Endodermal cell (in vitro differentiated cells): ENCODE data around the gene ZNF146. TPM values are rescaled to one million over a fixed set of nuclear protein-coding genes. Genes with fewer than 3 reads are reported as not detected.
A peak's percentile ranks its signal among the peaks of the same experiment; 100 is the strongest.
"Not testable (repeated sequence)": the region's sequence is repeated elsewhere in the genome, so short reads cannot be mapped to it uniquely, and the experiment has no call there.

Experiments
- DNase-seq: peaks from one replicate; pipeline ENCODE4 v3.0.0-alpha.2; 2017
- H3K27ac ChIP-seq: 2 replicates; pipeline ENCODE4 v1.5.1; 2013; ENCODE audit warnings: mild to moderate bottlenecking, low read depth, low read length, moderate library complexity
- H3K27me3 ChIP-seq: 2 replicates; pipeline ENCODE4 v1.6.1; 2013; ENCODE audit warnings: mild to moderate bottlenecking, low read length, moderate library complexity; ENCODE audit not compliant: insufficient read depth, control insufficient read depth, poor library complexity, severe bottlenecking
- H3K36me3 ChIP-seq: 2 replicates; pipeline ENCODE4 v1.7.0; 2013; ENCODE audit warnings: mild to moderate bottlenecking, low read length, moderate library complexity; ENCODE audit not compliant: control insufficient read depth, insufficient read depth
- H3K4me1 ChIP-seq: one replicate; pipeline ENCODE4 v1.7.0; 2013; ENCODE audit warnings: low read length; ENCODE audit not compliant: control insufficient read depth, insufficient read depth
- H3K4me3 ChIP-seq: 2 replicates; pipeline ENCODE4 v1.5.1; 2013; ENCODE audit warnings: mild to moderate bottlenecking, low read length, moderate library complexity
- H3K9ac ChIP-seq: 2 replicates; pipeline ENCODE4 v1.6.1; 2013; ENCODE audit warnings: mild to moderate bottlenecking, low read length, moderate library complexity; ENCODE audit not compliant: poor library complexity, severe bottlenecking; ENCODE audit errors: extremely low read depth
- H3K9me3 ChIP-seq: 2 replicates; pipeline ENCODE4 v1.6.1; 2013; ENCODE audit warnings: mild to moderate bottlenecking, low read length, moderate library complexity; ENCODE audit not compliant: control insufficient read depth
- H3K27ac Mint-ChIP-seq: 2 replicates; pipeline ENCODE4 v1.8.0; 2020; ENCODE audit warnings: mixed read lengths
- H3K27me3 Mint-ChIP-seq: 2 replicates; pipeline ENCODE4 v1.8.0; 2021; ENCODE audit warnings: mild to moderate bottlenecking, mixed read lengths; ENCODE audit not compliant: insufficient read depth
- H3K36me3 Mint-ChIP-seq: 2 replicates; pipeline ENCODE4 v1.8.0; 2020; ENCODE audit warnings: low read depth, mixed read lengths
- H3K4me1 Mint-ChIP-seq: 2 replicates; pipeline ENCODE4 v1.8.0; 2020; ENCODE audit warnings: mixed read lengths
- H3K4me3 Mint-ChIP-seq: 2 replicates; pipeline ENCODE4 v1.8.0; 2020; ENCODE audit warnings: mild to moderate bottlenecking, moderate library complexity, mixed read lengths
- H3K9me3 Mint-ChIP-seq: 2 replicates; pipeline ENCODE4 v1.8.0; 2020; ENCODE audit warnings: mild to moderate bottlenecking, mixed read lengths
- CTCF ChIP-seq: fragments of 200-600 bp; sonication (generic); conservative IDR thresholded peaks from 2 replicates; pipeline ENCODE4 v1.5.0; 2021; ENCODE audit warnings: antibody characterized with exemption, mild to moderate bottlenecking
- WGBS, 2 experiments: methylation state at CpG; one replicate each; pipeline versions ENCODE4 v1.1.5 to v1.1.7; 2013; ENCODE audit warnings: missing lambda C conversion rate in 2 of 2, mixed read lengths in 1 of 2; ENCODE audit not compliant: insufficient coverage in 1 of 2, insufficient read length in 1 of 2; 5-methylcytosine and 5-hydroxymethylcytosine counted together
- total RNA-seq, 2 donors: library from RNA; stranded (reverse); fragmentation: NEBNext Ultra II Directional in 1 of 2; extraction: Animal tissue kit (Norgen Biotek cat#: 25700) in 1 of 2; gene quantifications; 2 replicates in 1 of 2; 3 replicates in 1 of 2; pipeline ENCODE4 v1.2.1, GENCODE V29; 2021

Gene ZNF146
- total RNA-seq, 2 donors from 2014 or later = 105 to 128 TPM

- no peaks in the 10 kb centered on the region for H3K9me3 ChIP-seq
- H3K36me3 Mint-ChIP-seq = peaks cover 59% of the 10 kb centered on the region
- no peak for TF ChIP-seq CTCF
- 88 to 93% methylated on average over 3 to 5 of the region's 5 CpGs for WGBS, 2 experiments
- no peak for DNase-seq
- H3K4me3 ChIP-seq = no peak overlapping the region
- no peak overlapping the region for H3K9ac ChIP-seq
- no peaks in the 10 kb centered on the region for H3K9me3 Mint-ChIP-seq
- H3K4me1 Mint-ChIP-seq = peaks cover 10% of the 10 kb centered on the region
- H3K4me3 Mint-ChIP-seq = no peak overlapping the region
- no peaks in the 10 kb centered on the region for H3K27me3 Mint-ChIP-seq
- no peaks in the 10 kb centered on the region for H3K27me3 ChIP-seq
- no peaks in the 10 kb centered on the region for H3K4me1 ChIP-seq
- H3K27ac ChIP-seq = no peak overlapping the region
- peak overlapping the region; percentile 49 for H3K27ac Mint-ChIP-seq
- peaks cover 89% of the 10 kb centered on the region for H3K36me3 ChIP-seq
Measured at GRCh38 chr19:36225219-36225892, 10.4 kb downstream of the ZNF146 start.

DNA sequence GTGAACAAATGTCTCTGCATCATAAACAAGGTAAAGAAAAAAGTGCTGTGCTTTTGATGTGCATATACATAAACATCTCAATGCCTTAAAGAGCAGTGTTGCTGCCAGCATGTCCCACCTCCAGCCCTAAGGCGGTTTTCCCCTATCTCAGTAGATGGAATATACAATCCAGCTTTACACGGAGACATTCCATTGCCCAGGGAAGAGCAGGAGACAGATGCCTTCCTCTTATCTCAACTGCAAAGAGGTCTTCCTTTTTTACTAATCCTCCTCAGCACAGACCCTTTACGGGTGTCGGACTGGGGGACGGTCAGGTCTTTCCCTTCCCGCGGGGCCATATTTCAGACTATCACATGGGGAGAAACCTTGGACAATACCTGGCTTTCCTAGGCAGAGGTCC lies 18.7 kb downstream of the ZNF146 start:
- peaks cover 40% of the 10 kb centered on the region for H3K9me3 ChIP-seq
- H3K4me3 ChIP-seq = peak overlapping the region; percentile 12
- not testable (repeated sequence) for H3K27me3 Mint-ChIP-seq, H3K9ac ChIP-seq, H3K4me1 ChIP-seq, H3K27me3 ChIP-seq, H3K27ac ChIP-seq
- H3K9me3 Mint-ChIP-seq = peaks cover 14% of the 10 kb centered on the region
- 62 to 86% methylated on average over 1 to 2 of the region's 7 CpGs for WGBS, 2 experiments
- DNase-seq = peak; percentile 22
- H3K27ac Mint-ChIP-seq = peak overlapping the region; percentile 92
- H3K4me1 Mint-ChIP-seq = peaks cover 18% of the 10 kb centered on the region
- H3K4me3 Mint-ChIP-seq = peak overlapping the region; percentile 14
- H3K36me3 Mint-ChIP-seq = peaks cover 84% of the 10 kb centered on the region
- H3K36me3 ChIP-seq = peaks cover 97% of the 10 kb centered on the region

DNA sequence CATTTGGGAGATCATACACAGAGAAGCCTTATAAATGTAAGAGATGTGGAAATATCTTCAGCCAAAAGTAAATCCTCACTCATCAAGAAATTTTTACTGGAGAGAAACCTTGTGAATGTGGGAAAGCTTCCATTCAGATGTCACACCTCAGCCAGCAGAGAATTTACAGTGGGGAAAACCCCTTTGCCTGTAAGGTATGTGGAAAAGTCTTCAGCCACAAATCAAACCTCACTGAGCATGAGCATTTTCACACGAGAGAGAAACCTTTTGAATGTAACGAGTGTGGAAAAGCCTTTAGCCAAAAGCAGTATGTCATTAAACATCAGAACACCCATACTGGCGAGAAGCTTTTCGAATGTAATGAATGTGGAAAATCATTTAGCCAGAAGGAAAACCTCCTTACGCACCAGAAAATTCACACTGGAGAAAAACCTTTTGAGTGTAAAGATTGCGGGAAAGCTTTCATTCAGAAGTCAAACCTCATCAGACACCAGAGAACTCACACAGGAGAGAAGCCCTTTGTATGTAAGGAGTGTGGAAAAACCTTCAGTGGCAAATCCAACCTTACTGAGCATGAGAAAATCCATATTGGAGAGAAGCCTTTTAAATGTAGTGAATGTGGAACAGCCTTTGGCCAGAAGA lies 21.5 kb downstream of the ZNF146 start:
- H3K27ac ChIP-seq = no peak overlapping the region
- DNase-seq = peak; percentile 1
- Mint-ChIP-seq H3K9me3 (peaks cover 14% of the 10 kb centered on the region), H3K4me1 (peaks cover 18% of the 10 kb centered on the region), H3K4me3 (no peak overlapping the region), H3K27me3 (no peaks in the 10 kb centered on the region), H3K27ac (no peak overlapping the region), H3K36me3 (peaks cover 74% of the 10 kb centered on the region)
- peak overlapping the region; percentile 24 for H3K4me3 ChIP-seq
- TF ChIP-seq CTCF = no peak
- H3K4me1 ChIP-seq = peaks cover 3% of the 10 kb centered on the region
- 96 to 99% methylated on average over 4 to 5 of the region's 6 CpGs for WGBS, 2 experiments
- H3K9me3 ChIP-seq = peaks cover 40% of the 10 kb centered on the region
- H3K27me3 ChIP-seq = no peaks in the 10 kb centered on the region
- H3K36me3 ChIP-seq = peaks cover 85% of the 10 kb centered on the region
- H3K9ac ChIP-seq = no peak overlapping the region
